OCI-LY7 (cell line): ENCODE data around the gene TXNL4A. TPM values are rescaled to one million over a fixed set of nuclear protein-coding genes. Genes with fewer than 3 reads are reported as not detected.
"Not testable (repeated sequence)": the region's sequence is repeated elsewhere in the genome, so short reads cannot be mapped to it uniquely, and the experiment has no call there.

ENCODE experiments used
- BruUV-seq: library from RNA; stranded (reverse); fragments of 400-500 nt; replicated peaks from 2 replicates; lab custom pipeline; 2021; lab: Mats Ljungman, UMichigan
- CTCF ChIA-PET: fragments of 300-600 bp; sonication (Branson Sonifier 250); formaldehyde crosslinking; loops from one replicate; lab custom pipeline; 2022; ENCODE audit warnings: antibody characterized with exemption; ENCODE audit not compliant: unreplicated experiment; lab: Charles Lee
- POLR2A ChIA-PET: fragments of 300-600 bp; sonication (Branson Sonifier 250); formaldehyde crosslinking; loops from one replicate; lab custom pipeline; 2022; ENCODE audit warnings: antibody characterized with exemption; lab: Charles Lee
- DNase-seq: peaks from one replicate; pipeline ENCODE4 v3.0.0-alpha.2; 2015; ENCODE audit warnings: low spot score
- H2AFZ ChIP-seq: fragments of 200-600 bp; sonication (generic), shearing (Covaris generic); 2 replicates; pipeline ENCODE4 v1.6.1; 2014; ENCODE audit warnings: mild to moderate bottlenecking, antibody characterized with exemption, low read length, moderate library complexity
- H3K27ac ChIP-seq: fragments of 200-600 bp; sonication (generic); 2 replicates; pipeline ENCODE4 v1.5.1; 2014; ENCODE audit warnings: mixed run types, low read depth, mild to moderate bottlenecking, moderate library complexity, low read length, inconsistent platforms; ENCODE audit not compliant: poor library complexity, severe bottlenecking
- H3K36me3 ChIP-seq: fragments of 200-600 bp; sonication (generic); 2 replicates; pipeline ENCODE4 v1.6.1; 2014; ENCODE audit warnings: mild to moderate bottlenecking, antibody characterized with exemption, low read length, moderate library complexity, mixed read lengths; ENCODE audit not compliant: insufficient read depth
- H3K4me1 ChIP-seq: fragments of 200-600 bp; sonication (generic); 2 replicates; pipeline ENCODE4 v1.5.1; 2014; ENCODE audit warnings: mild to moderate bottlenecking, low read length; ENCODE audit not compliant: insufficient read depth, poor library complexity, severe bottlenecking
- H3K4me2 ChIP-seq: fragments of 200-600 bp; sonication (generic); 2 replicates; pipeline ENCODE4 v1.6.1; 2014; ENCODE audit warnings: mild to moderate bottlenecking, low read length
- H3K4me3 ChIP-seq: fragments of 200-600 bp; sonication (generic); 2 replicates; pipeline ENCODE4 v1.5.1; 2014; ENCODE audit warnings: mild to moderate bottlenecking, low read depth, low read length; ENCODE audit not compliant: poor library complexity, severe bottlenecking
- H3K79me2 ChIP-seq: fragments of 200-600 bp; sonication (generic); 2 replicates; pipeline ENCODE4 v1.6.1; 2016; ENCODE audit warnings: low read depth, mild to moderate bottlenecking, low read length, moderate library complexity, mixed read lengths; ENCODE audit not compliant: insufficient read depth
- H3K9me2 ChIP-seq: fragments of 200-600 bp; sonication (generic); 2 replicates; pipeline ENCODE4 v1.6.1; 2016; ENCODE audit warnings: mild to moderate bottlenecking, low read length, mixed read lengths; ENCODE audit not compliant: insufficient read depth
- H3K9me3 ChIP-seq: fragments of 200-600 bp; sonication (generic); 2 replicates; pipeline ENCODE4 v1.6.1; 2014; ENCODE audit warnings: mild to moderate bottlenecking, mixed run types, low read length, mixed read lengths
- H4K20me1 ChIP-seq: fragments of 200-600 bp; sonication (generic); 2 replicates; pipeline ENCODE4 v1.6.1; 2014; ENCODE audit warnings: mild to moderate bottlenecking, antibody characterized with exemption, low read length, moderate library complexity, mixed read lengths; ENCODE audit not compliant: insufficient read depth
- EZH2phosphoT487 ChIP-seq: fragments of 200-600 bp; sonication (generic); IDR thresholded peaks from 2 replicates; pipeline ENCODE4 v1.6.1; 2018; ENCODE audit warnings: low read depth, borderline replicate concordance, mild to moderate bottlenecking, mixed run types, antibody characterized with exemption, low read length, moderate library complexity, mixed read lengths
- intact Hi-C: fragments of 100-400 bp; cut with micrococcal nuclease; formaldehyde crosslinking; loops from one replicate; pipeline ENCODE4 v1.10.0; 2022; ENCODE audit not compliant: unreplicated experiment
- total RNA-seq, 2 experiments: library from RNA; depleted of rRNA in 1 of 2; stranded (reverse); fragments of >200 nt in 1 of 2; shearing (Covaris generic) in 1 of 2; gene quantifications; 2 replicates each; pipeline ENCODE4 v1.2.3, GENCODE V29; 2014 to 2022
- TF ChIP-seq, protein P1 (sequence below): fragments of 200-600 bp; sonication (generic); conservative IDR thresholded peaks from 2 replicates; pipeline ENCODE4 v1.5.1; 2014; ENCODE audit warnings: mild to moderate bottlenecking, antibody characterized with exemption, low read length, moderate library complexity, mixed read lengths

Gene TXNL4A
- total RNA-seq, 2 experiments from 2014 or later: 44.7 to 91.4 TPM

DNA sequence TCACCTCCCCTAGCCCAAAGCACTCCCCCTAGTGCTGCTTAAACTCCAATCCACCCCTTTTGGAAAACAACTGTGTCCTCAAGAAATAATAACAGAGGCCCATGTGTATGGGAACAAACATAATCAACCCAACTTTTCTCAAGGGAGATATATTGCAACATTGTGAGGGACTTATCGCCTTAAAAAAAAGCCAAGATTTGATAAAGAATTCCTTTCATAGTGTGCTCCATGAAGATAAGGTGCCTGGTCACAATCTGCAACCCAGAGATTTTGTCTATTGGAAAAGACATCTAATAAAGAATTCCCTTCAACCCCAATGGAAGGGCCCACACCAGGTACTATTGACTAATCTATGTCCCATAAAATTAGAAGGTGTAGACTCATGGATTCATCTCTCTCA, 41.3 kb upstream of the TXNL4A start:
- no TSS peak for BruUV-seq
- TF ChIP-seq, protein P1, sequence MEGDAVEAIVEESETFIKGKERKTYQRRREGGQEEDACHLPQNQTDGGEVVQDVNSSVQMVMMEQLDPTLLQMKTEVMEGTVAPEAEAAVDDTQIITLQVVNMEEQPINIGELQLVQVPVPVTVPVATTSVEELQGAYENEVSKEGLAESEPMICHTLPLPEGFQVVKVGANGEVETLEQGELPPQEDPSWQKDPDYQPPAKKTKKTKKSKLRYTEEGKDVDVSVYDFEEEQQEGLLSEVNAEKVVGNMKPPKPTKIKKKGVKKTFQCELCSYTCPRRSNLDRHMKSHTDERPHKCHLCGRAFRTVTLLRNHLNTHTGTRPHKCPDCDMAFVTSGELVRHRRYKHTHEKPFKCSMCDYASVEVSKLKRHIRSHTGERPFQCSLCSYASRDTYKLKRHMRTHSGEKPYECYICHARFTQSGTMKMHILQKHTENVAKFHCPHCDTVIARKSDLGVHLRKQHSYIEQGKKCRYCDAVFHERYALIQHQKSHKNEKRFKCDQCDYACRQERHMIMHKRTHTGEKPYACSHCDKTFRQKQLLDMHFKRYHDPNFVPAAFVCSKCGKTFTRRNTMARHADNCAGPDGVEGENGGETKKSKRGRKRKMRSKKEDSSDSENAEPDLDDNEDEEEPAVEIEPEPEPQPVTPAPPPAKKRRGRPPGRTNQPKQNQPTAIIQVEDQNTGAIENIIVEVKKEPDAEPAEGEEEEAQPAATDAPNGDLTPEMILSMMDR: no peak
- no peak for TF ChIP-seq EZH2phosphoT487
- no peaks in the 10 kb centered on the region for H3K36me3 ChIP-seq
- ChIA-PET POLR2A (no interaction called here), CTCF (no interaction called here)
- intact Hi-C loops: loop anchor here (5.0 to 10.0 kb wide), 2 partner anchors 78 to 125 kb away; partner anchors contain the start of gene ADNP2
- no peaks in the 10 kb centered on the region for H3K9me2 ChIP-seq
- H3K4me2 ChIP-seq: no peak overlapping the region
- H2AFZ ChIP-seq: no peak overlapping the region
- H3K27ac ChIP-seq: no peak overlapping the region
- peaks cover 1% of the 10 kb centered on the region for H3K79me2 ChIP-seq
- no peaks in the 10 kb centered on the region for H3K9me3 ChIP-seq
- no peak for DNase-seq
- H4K20me1 ChIP-seq: no peaks in the 10 kb centered on the region
- H3K4me1 ChIP-seq: peaks cover 8% of the 10 kb centered on the region
- H3K4me3 ChIP-seq: no peak overlapping the region

DNA sequence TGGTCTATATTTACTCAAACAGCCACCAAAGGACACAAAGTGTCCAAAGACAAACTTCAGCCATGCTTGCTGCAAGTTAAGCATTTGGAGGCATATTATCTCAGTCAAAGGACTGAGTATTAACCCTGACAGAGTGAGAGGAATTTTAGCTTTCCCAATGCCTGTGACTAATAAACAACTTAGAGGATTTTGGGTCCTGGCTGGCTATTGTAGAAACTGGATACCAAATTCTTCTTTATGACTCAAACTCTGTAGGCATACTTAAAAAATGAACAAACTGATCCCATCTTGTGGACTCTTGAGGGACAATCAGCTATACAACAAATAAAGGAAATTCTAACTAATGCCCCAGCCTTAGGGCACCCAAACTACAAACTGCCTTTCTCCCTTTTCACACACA, 39.4 kb upstream of the TXNL4A start:
- DNase-seq, H3K79me2 ChIP-seq, H2AFZ ChIP-seq, POLR2A ChIA-PET, H3K27ac ChIP-seq, H3K4me3 ChIP-seq, H3K4me1 ChIP-seq, CTCF ChIA-PET, H3K4me2 ChIP-seq, BruUV-seq, H3K36me3 ChIP-seq, H3K9me2 ChIP-seq, H4K20me1 ChIP-seq: not testable (repeated sequence)
- intact Hi-C loops: loop anchor here (10.0 kb wide), 1 partner anchor 127 kb away; no protein-coding TSS in a partner anchor
- peaks cover 11% of the 10 kb centered on the region; the same call in 1 of the 2 replicates for H3K9me3 ChIP-seq

DNA sequence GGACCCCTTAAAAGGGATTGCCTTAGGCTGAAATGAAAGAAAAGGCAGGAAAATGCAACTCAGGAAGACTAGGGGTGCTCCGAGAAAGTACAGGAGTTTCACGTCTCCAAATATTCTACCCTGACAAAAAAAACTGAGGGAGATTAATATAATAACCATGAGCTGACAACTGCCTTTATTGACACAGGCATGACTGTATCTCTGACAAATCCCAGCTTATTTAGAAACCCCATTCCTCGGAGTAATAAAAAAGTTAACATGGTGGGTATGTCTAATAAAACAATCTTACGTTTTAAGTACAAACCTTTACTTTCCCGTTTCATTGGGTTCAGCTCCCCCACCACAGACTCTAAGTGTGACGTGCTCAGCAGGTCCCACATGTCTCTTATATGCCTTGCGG, 38.0 kb upstream of the TXNL4A start:
- CTCF ChIA-PET: no interaction called here
- no peaks in the 10 kb centered on the region for H3K79me2 ChIP-seq

More for the DNA sequence above, 38.0 kb upstream of the TXNL4A start:
- Histone ChIP-seq H3K4me3 (no peak overlapping the region), H3K4me2 (no peak overlapping the region), H3K27ac (no peak overlapping the region), H3K4me1 (no peaks in the 10 kb centered on the region), H3K9me2 (no peaks in the 10 kb centered on the region), H4K20me1 (no peaks in the 10 kb centered on the region), H3K36me3 (no peaks in the 10 kb centered on the region), H2AFZ (no peak overlapping the region), H3K9me3 (peaks cover 16% of the 10 kb centered on the region; the same call in 1 of the 2 replicates)
- intact Hi-C loops: loop anchor here (10.0 kb wide), 1 partner anchor 128 kb away; no protein-coding TSS in a partner anchor
- TF ChIP-seq, protein P1: no peak
- TF ChIP-seq EZH2phosphoT487: no peak
- no TSS peak for BruUV-seq
- POLR2A ChIA-PET: no interaction called here
- DNase-seq: no peak
